ACC112 (cell line): Measurements from ENCODE around the gene MRPL32.

Experiments
- H2AFZ ChIP-seq: fragments of 200-600 bp; sonication (generic); one replicate; pipeline ENCODE4 v1.6.0; 2017; ENCODE audit warnings: antibody characterized with exemption, low read length; ENCODE audit not compliant: unreplicated experiment
- H3K27ac ChIP-seq: fragments of 200-600 bp; sonication (generic); 2 replicates; pipeline ENCODE4 v1.5.1; 2014; ENCODE audit warnings: low read depth, mild to moderate bottlenecking, antibody characterized with exemption, low read length, moderate library complexity
- H3K27me3 ChIP-seq: fragments of 200-600 bp; sonication (generic); 2 replicates; pipeline ENCODE4 v1.6.1; 2014; ENCODE audit warnings: mild to moderate bottlenecking, antibody characterized with exemption, low read length, moderate library complexity, mixed read lengths; ENCODE audit not compliant: insufficient read depth
- H3K36me3 ChIP-seq: fragments of 200-600 bp; sonication (generic); 2 replicates; pipeline ENCODE4 v1.6.1; 2016; ENCODE audit warnings: mild to moderate bottlenecking, antibody characterized with exemption, low read length, moderate library complexity, mixed read lengths; ENCODE audit not compliant: insufficient read depth
- H3K4me1 ChIP-seq: fragments of 200-600 bp; sonication (generic); one replicate; pipeline ENCODE4 v1.6.1; 2016; ENCODE audit warnings: low read length, mixed read lengths; ENCODE audit not compliant: insufficient read depth, unreplicated experiment, control insufficient read depth
- H3K4me3 ChIP-seq: fragments of 200-600 bp; sonication (generic); 2 replicates; pipeline ENCODE4 v1.5.1; 2014; ENCODE audit warnings: mild to moderate bottlenecking, low read depth, low read length
- H3K79me2 ChIP-seq: fragments of 200-600 bp; sonication (generic); one replicate; pipeline ENCODE4 v1.6.0; 2016; ENCODE audit warnings: low read length; ENCODE audit not compliant: control insufficient read depth, unreplicated experiment, insufficient read depth

Gene MRPL32

GRCh38 chr7:42910306-42910705 is 21.9 kb upstream of the MRPL32 start:
- Histone ChIP-seq H3K27me3 (no peaks in the 10 kb centered on the region), H3K36me3 (peaks cover 12% of the 10 kb centered on the region; the same call in 1 of the 2 replicates), H2AFZ (no peak overlapping the region), H3K4me3 (peak overlapping the region; percentile 89), H3K27ac (no peak overlapping the region), H3K79me2 (peaks cover 16% of the 10 kb centered on the region), H3K4me1 (peaks cover 54% of the 10 kb centered on the region)

DNA sequence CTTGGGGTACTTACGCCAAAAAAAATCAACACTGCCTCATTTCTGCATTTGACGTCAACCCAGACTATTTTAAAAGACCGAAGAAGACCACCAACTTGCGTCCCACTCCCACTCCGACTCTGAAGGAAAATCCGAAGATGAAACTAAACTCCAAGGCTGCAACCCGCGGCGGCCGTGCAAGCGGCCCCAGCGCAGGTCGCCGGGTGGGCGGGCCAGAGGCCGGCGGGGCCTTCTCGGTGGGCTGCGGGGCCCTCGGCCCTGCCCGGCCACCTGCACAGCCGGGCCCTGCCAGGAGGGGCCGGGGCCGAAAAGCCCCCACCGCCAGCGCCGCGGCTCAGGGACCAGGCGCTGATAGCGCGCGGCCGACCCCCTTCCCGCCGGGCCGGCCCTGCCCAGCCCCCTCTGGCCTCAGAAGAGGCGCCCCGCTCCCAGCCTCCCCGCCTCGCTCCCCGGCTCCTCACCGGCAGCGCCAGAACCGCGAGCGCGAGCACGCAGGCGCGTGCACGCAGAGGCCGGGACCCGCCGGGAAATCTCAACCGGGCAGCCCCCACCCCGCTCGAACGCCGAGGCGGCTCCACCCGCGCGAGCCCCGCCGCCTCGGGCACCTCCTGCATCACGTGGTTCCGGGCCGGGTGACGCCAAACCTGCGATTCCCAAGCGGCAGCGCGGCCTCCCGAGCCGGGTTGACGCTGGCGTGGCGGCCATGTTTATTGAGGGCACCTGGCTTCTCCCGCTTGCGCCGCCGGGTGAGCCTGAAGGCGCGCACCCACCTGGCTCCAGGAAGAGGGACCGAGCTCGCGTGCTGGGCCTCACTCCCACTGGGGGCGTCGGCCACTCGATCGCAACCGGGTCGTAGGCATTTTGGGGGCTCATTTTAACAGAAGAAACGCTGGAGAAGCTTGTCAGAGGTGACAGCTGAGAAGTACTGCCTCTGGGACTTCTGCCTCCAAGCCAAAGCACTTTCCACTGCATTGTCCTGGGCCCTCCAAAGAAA is 20.4 kb upstream of the MRPL32 start, which contains the start of gene C7orf25:
TSS of gene C7orf25 (minus strand) at position 617 of the 994 bp plus-strand sequence. CDS start 1,170 bp downstream, outside the sequence.
- Histone ChIP-seq H3K27ac (no peak within 1 kb of the TSS), H3K4me3 (peak within 1 kb of the TSS; percentile 89), H3K4me1 (peaks cover 65% of the 10 kb centered on the region), H3K27me3 (no peaks in the 10 kb centered on the region), H3K79me2 (peaks cover 16% of the 10 kb centered on the region), H3K36me3 (peaks cover 19% of the 10 kb centered on the region), H2AFZ (peak within 1 kb of the TSS; percentile 94)

DNA sequence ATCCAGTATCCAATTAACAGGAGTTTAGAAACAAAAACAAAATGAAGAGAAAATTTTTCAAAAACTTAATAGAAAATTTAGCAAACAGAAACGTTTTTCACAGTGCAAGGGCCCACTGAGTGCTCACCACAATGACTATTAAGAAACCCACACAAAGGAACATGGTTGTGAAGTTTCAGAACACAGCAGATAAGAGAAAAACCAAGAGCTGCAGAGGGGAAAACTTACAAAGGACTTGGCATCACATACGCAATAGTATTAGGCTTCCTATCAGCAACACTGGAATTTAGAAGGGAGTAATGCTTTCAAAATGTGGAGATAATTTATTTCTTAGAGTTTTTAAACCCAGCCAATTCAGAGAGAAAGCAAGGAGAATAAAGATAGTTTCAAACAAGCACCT is 18.6 kb upstream of the MRPL32 start:
- Histone ChIP-seq H3K4me3 (no peak overlapping the region), H3K27me3 (no peaks in the 10 kb centered on the region), H3K36me3 (peaks cover 24% of the 10 kb centered on the region), H3K79me2 (peaks cover 16% of the 10 kb centered on the region), H2AFZ (no peak overlapping the region), H3K27ac (peak overlapping the region; percentile 72), H3K4me1 (peaks cover 56% of the 10 kb centered on the region)

- Histone ChIP-seq H3K4me1 (peaks cover 56% of the 10 kb centered on the region), H3K27me3 (no peaks in the 10 kb centered on the region), H3K4me3 (no peak overlapping the region), H3K79me2 (peaks cover 16% of the 10 kb centered on the region), H2AFZ (no peak overlapping the region), H3K27ac (peak overlapping the region; percentile 72), H3K36me3 (peaks cover 23% of the 10 kb centered on the region)
Observed at GRCh38 chr7:42914009-42914408, 18.2 kb upstream of the MRPL32 start.

- Histone ChIP-seq H3K27me3 (no peaks in the 10 kb centered on the region), H3K4me1 (peaks cover 56% of the 10 kb centered on the region), H2AFZ (no peak overlapping the region), H3K79me2 (peaks cover 16% of the 10 kb centered on the region), H3K36me3 (peaks cover 27% of the 10 kb centered on the region), H3K4me3 (peak overlapping the region; percentile 15), H3K27ac (peak overlapping the region; percentile 72)
Observed at GRCh38 chr7:42914421-42915045, 17.6 kb upstream of the MRPL32 start.

DNA sequence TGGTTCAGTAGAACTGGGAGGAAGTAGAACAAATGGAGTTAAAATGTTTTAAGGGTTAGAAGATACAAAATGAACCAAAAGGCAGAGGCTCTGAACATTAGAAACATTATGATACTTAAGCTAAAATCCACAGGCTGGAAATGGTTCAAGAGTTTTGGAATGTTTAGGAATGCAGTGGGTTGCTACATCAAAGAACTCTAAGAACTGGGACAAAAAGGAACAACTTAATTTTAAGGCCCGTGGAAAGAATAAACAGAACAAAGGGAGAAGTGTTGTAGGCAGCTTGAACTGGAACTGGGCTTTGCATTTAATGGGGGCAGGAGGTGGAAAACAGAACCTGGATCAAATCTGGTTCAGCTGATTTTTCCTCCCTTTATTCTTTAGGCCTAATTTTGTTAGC is 16.8 kb upstream of the MRPL32 start:
- Histone ChIP-seq H3K79me2 (peaks cover 12% of the 10 kb centered on the region), H3K4me1 (peaks cover 51% of the 10 kb centered on the region), H2AFZ (no peak overlapping the region), H3K27me3 (no peaks in the 10 kb centered on the region), H3K27ac (peak overlapping the region; percentile 72), H3K4me3 (peak overlapping the region; percentile 15; the same call in 1 of the 2 replicates), H3K36me3 (peaks cover 28% of the 10 kb centered on the region)

DNA sequence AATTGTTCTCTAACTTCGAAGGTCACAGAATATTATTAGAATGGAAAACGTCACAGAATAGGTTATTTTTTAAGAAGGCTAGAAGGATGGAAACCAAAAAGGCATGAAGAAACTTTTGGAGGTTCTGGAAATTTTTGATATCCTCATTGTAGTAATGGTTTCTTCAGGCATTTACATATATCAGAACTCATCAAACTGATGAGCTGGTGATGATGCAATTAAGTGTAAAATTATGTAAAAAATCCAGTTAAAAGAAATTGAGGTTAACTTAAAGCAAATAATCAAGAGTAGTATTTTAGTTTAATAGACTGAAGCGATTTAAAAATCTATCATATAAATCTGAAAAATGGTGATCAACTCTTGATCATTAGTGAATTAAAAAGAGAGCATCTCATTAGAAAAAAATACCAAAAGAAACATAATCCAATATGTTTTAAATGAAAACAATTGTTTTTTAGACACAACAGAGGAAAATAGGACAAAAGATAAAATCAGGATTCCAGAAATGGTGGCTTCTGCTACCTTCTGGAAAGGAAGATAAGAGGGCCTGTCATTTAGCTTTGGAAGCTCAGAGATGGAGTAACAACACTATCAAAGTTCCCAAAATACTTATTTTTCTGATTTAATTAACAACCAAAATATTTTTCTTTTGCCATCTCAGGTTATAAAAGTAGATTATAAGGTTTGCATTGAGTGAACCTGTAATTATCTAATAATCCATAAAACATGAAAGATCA is 10.0 kb upstream of the MRPL32 start:
- H3K79me2 ChIP-seq = peaks cover 18% of the 10 kb centered on the region
- no peak overlapping the region for H3K27ac ChIP-seq
- H3K36me3 ChIP-seq = peaks cover 58% of the 10 kb centered on the region

DNA sequence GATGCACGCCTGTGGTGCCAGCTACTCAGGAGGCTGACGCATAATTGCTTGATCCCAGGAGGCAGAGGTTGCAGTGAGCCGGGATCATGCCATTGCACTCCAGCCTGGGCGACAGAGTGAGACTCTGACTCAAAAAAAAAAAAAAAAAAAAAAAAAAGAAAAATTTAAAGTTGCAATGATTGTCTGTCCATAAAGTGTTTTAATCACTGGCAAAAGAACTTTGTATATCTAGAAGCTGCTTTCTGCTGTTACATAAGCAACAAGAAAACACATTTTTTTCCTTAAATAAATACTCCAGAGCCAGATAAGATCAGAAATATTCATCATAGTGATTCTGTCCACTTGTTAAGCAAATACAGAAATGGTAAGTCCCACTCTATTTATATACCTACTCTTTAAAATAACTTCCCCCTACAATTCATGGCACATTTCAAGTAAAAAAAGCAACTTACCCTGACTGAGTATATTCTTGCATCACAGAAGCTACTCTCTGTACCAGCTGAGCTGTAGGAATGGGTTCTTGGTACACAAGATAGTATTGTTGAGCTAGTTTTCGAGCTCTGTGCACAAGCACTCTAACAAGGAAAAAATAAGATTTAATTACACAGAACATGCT is 7.8 kb upstream of the MRPL32 start:
- Histone ChIP-seq H3K79me2 (peaks cover 39% of the 10 kb centered on the region), H3K36me3 (peaks cover 54% of the 10 kb centered on the region), H3K4me1 (peaks cover 4% of the 10 kb centered on the region)

More for the DNA sequence above, 10.0 kb upstream of the MRPL32 start:
- Histone ChIP-seq H2AFZ (no peak overlapping the region), H3K4me3 (no peak overlapping the region), H3K4me1 (peaks cover under 1% of the 10 kb centered on the region), H3K27me3 (no peaks in the 10 kb centered on the region)

DNA sequence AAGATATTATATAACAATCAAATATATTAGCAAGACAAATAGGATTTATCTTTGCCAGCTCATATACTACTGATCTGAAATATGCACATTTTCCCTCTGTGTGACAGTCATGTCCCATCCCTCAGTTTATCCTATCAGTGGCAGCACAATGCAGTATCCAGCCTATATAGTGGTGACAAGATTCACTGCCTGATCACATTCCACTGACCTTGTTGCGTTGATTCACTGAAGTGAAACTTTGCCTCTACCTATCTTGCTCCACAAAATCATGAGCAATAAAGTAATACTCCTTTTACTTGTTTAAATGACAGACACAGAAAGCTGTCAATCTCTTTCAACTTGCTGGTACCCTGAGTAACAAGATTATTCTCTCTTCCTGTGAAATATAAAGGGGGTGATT is 6.5 kb upstream of the MRPL32 start:
- H3K36me3 ChIP-seq = peaks cover 42% of the 10 kb centered on the region
- H3K27me3 ChIP-seq = no peaks in the 10 kb centered on the region
- H2AFZ ChIP-seq = no peak overlapping the region
- H3K27ac ChIP-seq = no peak overlapping the region
- no peak overlapping the region for H3K4me3 ChIP-seq
- H3K4me1 ChIP-seq = peaks cover 17% of the 10 kb centered on the region
- peaks cover 52% of the 10 kb centered on the region for H3K79me2 ChIP-seq

More for the DNA sequence above, 7.8 kb upstream of the MRPL32 start:
- no peak overlapping the region for H3K27ac ChIP-seq
- no peak overlapping the region for H3K4me3 ChIP-seq
- H3K27me3 ChIP-seq = no peaks in the 10 kb centered on the region
- no peak overlapping the region for H2AFZ ChIP-seq

GRCh38 chr7:42926204-42926603 is 6.0 kb upstream of the MRPL32 start:
- peaks cover 58% of the 10 kb centered on the region for H3K79me2 ChIP-seq
- no peak overlapping the region for H3K4me3 ChIP-seq
- peaks cover 17% of the 10 kb centered on the region for H3K4me1 ChIP-seq
- no peak overlapping the region for H2AFZ ChIP-seq
- H3K27ac ChIP-seq = no peak overlapping the region
- peaks cover 39% of the 10 kb centered on the region for H3K36me3 ChIP-seq
- H3K27me3 ChIP-seq = no peaks in the 10 kb centered on the region
